Progenitor cell of endocrine pancreas (in vitro differentiated cells): ENCODE results near the gene LHX4. TPM values are rescaled to one million over a fixed set of nuclear protein-coding genes. Genes with fewer than 3 reads are reported as not detected.

ENCODE experiments used
- DNase-seq: peaks from one replicate; pipeline ENCODE4 v3.0.0; 2021; ENCODE audit warnings: low spot score; ENCODE audit not compliant: unreplicated experiment
- H3K27ac Mint-ChIP-seq: 2 replicates; pipeline ENCODE4 v1.8.0; 2021; ENCODE audit warnings: mild to moderate bottlenecking, moderate library complexity, mixed read lengths
- H3K27me3 Mint-ChIP-seq: 2 replicates; pipeline ENCODE4 v1.8.0; 2021; ENCODE audit warnings: mixed read lengths
- H3K36me3 Mint-ChIP-seq: 2 replicates; pipeline ENCODE4 v1.8.0; 2022; ENCODE audit warnings: mixed read lengths; ENCODE audit not compliant: insufficient read depth
- H3K4me1 Mint-ChIP-seq: 2 replicates; pipeline ENCODE4 v1.8.0; 2021; ENCODE audit warnings: low read depth, mixed read lengths
- H3K4me3 Mint-ChIP-seq: 2 replicates; pipeline ENCODE4 v1.8.0; 2021; ENCODE audit warnings: low read depth, mild to moderate bottlenecking, moderate library complexity, mixed read lengths
- H3K9me3 Mint-ChIP-seq: 2 replicates; pipeline ENCODE4 v1.8.0; 2021; ENCODE audit warnings: low read depth, mixed read lengths
- total RNA-seq: library from RNA; stranded (reverse); gene quantifications from 2 replicates; pipeline ENCODE4 v1.2.1, GENCODE V29; 2021
- TF ChIP-seq, protein P1 (sequence below): fragments of 200-600 bp; sonication (generic); IDR thresholded peaks from one replicate; pipeline ENCODE4 v1.5.0; 2021; ENCODE audit warnings: antibody characterized with exemption, mild to moderate bottlenecking; ENCODE audit not compliant: unreplicated experiment

Gene LHX4
- total RNA-seq, 1 donor from 2014 or later, result 0.55 TPM

DNA sequence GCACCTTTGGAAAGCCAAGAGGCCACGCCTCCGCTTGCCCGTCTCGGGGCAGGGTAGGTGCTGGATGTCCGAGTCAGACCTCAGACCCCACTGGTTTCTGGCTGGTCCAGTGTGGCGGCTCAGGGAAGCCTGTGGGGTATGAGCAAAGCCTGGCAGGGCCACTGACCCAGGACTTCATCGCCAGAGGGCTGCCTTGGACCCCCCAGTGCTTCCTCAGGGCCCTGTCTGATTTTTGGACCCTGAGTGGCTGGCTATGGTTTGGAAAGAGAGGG, 20.4 kb downstream of the LHX4 start:
- Mint-ChIP-seq H3K27ac (no peak overlapping the region), H3K27me3 (peaks cover 12% of the 10 kb centered on the region), H3K36me3 (no peaks in the 10 kb centered on the region), H3K4me3 (no peak overlapping the region), H3K9me3 (no peaks in the 10 kb centered on the region), H3K4me1 (peaks cover 28% of the 10 kb centered on the region)
- TF ChIP-seq, protein P1, sequence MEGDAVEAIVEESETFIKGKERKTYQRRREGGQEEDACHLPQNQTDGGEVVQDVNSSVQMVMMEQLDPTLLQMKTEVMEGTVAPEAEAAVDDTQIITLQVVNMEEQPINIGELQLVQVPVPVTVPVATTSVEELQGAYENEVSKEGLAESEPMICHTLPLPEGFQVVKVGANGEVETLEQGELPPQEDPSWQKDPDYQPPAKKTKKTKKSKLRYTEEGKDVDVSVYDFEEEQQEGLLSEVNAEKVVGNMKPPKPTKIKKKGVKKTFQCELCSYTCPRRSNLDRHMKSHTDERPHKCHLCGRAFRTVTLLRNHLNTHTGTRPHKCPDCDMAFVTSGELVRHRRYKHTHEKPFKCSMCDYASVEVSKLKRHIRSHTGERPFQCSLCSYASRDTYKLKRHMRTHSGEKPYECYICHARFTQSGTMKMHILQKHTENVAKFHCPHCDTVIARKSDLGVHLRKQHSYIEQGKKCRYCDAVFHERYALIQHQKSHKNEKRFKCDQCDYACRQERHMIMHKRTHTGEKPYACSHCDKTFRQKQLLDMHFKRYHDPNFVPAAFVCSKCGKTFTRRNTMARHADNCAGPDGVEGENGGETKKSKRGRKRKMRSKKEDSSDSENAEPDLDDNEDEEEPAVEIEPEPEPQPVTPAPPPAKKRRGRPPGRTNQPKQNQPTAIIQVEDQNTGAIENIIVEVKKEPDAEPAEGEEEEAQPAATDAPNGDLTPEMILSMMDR, result no peak
- no peak for DNase-seq

DNA sequence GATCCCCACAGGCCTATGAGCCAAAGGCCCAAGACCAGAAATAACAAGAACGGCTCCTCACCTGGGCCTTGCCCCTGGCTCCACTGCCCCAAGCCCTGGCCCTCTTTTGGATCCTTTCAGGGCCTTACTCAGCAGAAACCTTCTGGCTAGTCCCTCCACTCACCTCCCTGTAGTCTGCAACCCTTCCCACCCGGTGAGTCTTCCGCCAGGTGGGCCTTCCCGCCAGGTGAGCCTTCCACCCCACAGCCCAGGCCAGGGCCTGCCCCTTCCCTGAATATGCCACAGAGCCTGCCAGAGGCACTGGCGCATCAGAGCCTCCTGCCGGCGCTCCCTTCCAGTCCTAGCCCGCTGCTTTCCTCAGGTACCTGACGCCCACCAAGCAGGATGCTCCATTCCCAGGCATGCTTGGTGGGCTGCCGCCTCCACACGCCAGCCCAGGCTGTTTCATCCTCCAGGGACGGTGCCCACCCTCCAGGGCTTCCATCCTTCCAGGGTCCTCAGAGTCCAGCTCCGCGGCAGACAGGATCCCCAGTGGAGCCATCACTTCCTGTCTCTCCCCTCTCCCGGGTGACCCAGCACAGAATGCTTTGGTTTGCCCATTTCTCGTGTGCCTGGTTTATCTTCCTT, 20.9 kb downstream of the LHX4 start:
- Mint-ChIP-seq H3K27ac (no peak overlapping the region), H3K4me3 (no peak overlapping the region), H3K4me1 (peaks cover 28% of the 10 kb centered on the region), H3K36me3 (no peaks in the 10 kb centered on the region), H3K9me3 (no peaks in the 10 kb centered on the region), H3K27me3 (peaks cover 15% of the 10 kb centered on the region)
- TF ChIP-seq, protein P1, result no peak
- DNase-seq, result no peak

DNA sequence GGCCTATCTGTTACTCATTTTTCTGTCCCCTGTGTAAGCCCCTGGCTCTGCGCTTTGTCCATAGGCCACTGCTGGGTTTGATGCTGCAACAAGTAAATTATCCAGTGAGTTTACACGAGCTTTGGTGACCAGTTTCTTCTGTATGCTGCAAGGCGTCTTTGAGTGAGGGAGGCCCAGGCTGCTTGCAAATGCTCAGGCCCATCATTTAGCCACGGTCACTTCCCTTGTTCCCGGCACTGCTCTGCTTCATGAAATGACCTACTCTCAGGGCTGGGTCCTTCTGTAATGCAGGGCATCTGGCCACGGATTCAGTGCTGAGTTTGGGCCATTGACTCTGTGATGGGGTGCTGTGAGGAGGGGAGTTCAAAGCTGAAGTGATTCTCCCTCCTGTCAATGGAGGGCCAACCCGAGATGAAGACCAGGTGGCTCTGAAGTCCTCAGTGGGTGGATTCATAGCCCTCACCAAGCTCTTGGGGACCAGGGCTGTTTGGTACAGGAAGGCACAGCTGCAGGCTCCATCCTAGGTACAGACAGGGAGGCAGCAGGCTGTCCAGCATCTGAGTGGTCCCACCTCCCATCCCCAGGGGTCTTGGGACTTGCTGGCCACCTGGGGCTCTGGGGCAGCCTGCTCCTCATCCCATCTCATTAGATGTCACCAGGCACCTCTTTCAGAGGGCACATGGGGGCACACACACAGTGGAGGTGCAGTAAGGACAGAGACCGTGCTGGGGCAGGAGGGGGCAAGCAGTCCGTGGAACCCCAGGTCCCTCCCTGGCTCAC, 21.7 kb downstream of the LHX4 start:
- Mint-ChIP-seq H3K27ac (no peak overlapping the region), H3K27me3 (peaks cover 18% of the 10 kb centered on the region), H3K9me3 (no peaks in the 10 kb centered on the region), H3K36me3 (no peaks in the 10 kb centered on the region), H3K4me1 (peaks cover 28% of the 10 kb centered on the region), H3K4me3 (no peak overlapping the region)
- no peak for DNase-seq
- TF ChIP-seq, protein P1, result no peak

DNA sequence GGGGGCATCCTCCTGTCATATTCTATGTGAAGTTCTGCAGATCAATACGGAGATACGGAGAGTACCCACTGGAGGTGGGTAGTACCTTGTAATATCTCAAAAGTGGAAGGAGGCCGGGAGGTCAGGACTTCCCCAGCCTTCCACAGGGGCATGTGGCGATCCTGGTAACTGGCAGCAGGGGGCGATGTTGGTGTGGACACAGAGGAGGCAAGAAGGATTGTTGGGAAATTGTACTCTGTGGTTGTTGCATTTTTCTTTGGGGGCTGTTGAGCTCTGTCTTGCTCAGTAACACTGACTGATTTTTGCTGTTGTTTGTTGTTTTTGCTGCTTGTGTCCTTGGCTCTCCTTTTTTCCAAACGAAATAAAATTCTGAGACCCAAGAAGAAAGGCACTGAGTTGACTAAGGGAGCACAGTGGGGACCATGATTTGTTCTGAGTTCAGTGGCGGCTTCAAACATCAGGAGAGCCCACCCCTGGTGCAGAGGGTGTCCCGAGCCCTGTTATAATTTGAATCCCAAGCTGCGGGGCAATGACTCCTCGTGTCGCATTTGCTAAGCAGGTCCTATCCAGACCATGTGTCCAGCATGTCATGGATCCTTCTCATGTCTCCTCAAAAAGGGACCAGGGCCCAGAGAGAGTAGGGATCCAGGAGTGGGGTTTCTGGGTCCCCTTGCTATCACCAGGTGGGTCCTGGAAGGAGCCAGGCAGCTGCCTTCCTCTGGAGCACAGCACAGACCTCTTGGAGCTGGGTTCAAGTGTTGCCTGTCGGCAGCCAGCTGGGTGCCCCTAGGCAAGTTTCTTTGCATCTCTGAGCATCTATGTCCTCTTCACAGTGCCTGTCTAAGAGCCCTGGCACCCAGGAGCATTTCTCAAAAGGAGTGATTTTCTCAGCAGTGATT, 22.8 kb downstream of the LHX4 start:
- Mint-ChIP-seq H3K4me3 (no peak overlapping the region), H3K9me3 (no peaks in the 10 kb centered on the region), H3K36me3 (no peaks in the 10 kb centered on the region), H3K27ac (no peak overlapping the region), H3K4me1 (peaks cover 20% of the 10 kb centered on the region), H3K27me3 (peaks cover 24% of the 10 kb centered on the region)
- no peak for DNase-seq
- TF ChIP-seq, protein P1, result peak; percentile 64
